ENCODE data around the gene PPP1R10.

GRCh38 chr6:30643656-30644055 is 26.6 kb upstream of the PPP1R10 start:
- TF ChIP-seq, protein P1, sequence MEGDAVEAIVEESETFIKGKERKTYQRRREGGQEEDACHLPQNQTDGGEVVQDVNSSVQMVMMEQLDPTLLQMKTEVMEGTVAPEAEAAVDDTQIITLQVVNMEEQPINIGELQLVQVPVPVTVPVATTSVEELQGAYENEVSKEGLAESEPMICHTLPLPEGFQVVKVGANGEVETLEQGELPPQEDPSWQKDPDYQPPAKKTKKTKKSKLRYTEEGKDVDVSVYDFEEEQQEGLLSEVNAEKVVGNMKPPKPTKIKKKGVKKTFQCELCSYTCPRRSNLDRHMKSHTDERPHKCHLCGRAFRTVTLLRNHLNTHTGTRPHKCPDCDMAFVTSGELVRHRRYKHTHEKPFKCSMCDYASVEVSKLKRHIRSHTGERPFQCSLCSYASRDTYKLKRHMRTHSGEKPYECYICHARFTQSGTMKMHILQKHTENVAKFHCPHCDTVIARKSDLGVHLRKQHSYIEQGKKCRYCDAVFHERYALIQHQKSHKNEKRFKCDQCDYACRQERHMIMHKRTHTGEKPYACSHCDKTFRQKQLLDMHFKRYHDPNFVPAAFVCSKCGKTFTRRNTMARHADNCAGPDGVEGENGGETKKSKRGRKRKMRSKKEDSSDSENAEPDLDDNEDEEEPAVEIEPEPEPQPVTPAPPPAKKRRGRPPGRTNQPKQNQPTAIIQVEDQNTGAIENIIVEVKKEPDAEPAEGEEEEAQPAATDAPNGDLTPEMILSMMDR (IDR thresholded peaks at IDR 0.05 in 8 of 11, conservative IDR thresholded peaks at IDR 0.05 in 3 of 11) = no peak
- TF ChIP-seq POLR2A (IDR thresholded peaks at IDR 0.05) = no peak
- no peak for TF ChIP-seq POLR2AphosphoS5 (IDR thresholded peaks at IDR 0.05)
